ENCODE data around the gene ASIC1. TPM values are rescaled to one million over a fixed set of nuclear protein-coding genes. Genes with fewer than 3 reads are reported as not detected.

Gene ASIC1
- total and polyA plus RNA-seq, 2 experiments from 2014 or later, result 0.76 to 1.5 TPM

GRCh38 chr12:50110127-50110761 lies 52.8 kb downstream of the ASIC1 start:
- Histone ChIP-seq H3K36me3 (ENCODE audit: insufficient read depth) (no peaks in the 10 kb centered on the region), H3K79me2 (replicated peaks; ENCODE audit: insufficient read depth) (peaks cover 23% of the 10 kb centered on the region), H3K4me3 (no peak overlapping the region; the same call in 1 of the 2 replicates), H3F3A (replicated peaks; ENCODE audit: low read depth) (peaks cover 16% of the 10 kb centered on the region), H3K27ac (ENCODE audit: low read depth) (peak overlapping the region; percentile 84; the same call in 1 of the 2 replicates), H2AFZ (peak overlapping the region; percentile 83; the same call in 1 of the 2 replicates), H3K4me2 (peak overlapping the region; percentile 59), H3K27me3 (ENCODE audit: insufficient read depth) (no peaks in the 10 kb centered on the region), H4K20me1 (replicated peaks; ENCODE audit: insufficient read depth) (no peaks in the 10 kb centered on the region), H3K4me1 (ENCODE audit: insufficient read depth) (peaks cover 12% of the 10 kb centered on the region; the same call in 1 of the 2 replicates), H3K9me2 (ENCODE audit: insufficient read depth) (no peaks in the 10 kb centered on the region)
- ATAC-seq, result no peak
- Mint-ChIP-seq H3K27me3 (ENCODE audit: insufficient read depth, low read depth, poor library complexity) (peaks cover 7% of the 10 kb centered on the region), H3K36me3 (ENCODE audit: low read depth) (peaks cover 3% of the 10 kb centered on the region; the same call in 2 of the 3 replicates), H3K27ac (peak overlapping the region; percentile 53; the same call in 1 of the 2 replicates), H3K4me3 (peak overlapping the region; percentile 52; the same call in 2 of the 3 replicates), H3K9me3 (peaks cover 2% of the 10 kb centered on the region; the same call in 1 of the 3 replicates), H3K4me1 (peaks cover 24% of the 10 kb centered on the region)
- no peak for DNase-seq (ENCODE audit: low spot score)
- TF ChIP-seq JUNB (IDR thresholded peaks at IDR 0.05; ENCODE audit: unreplicated experiment) (no peak), REST (IDR thresholded peaks at IDR 0.05; ENCODE audit: unreplicated experiment) (no peak), POLR2AphosphoS5 (IDR thresholded peaks at IDR 0.05; ENCODE audit: low read depth) (no peak), NANOG (IDR thresholded peaks at IDR 0.05; ENCODE audit: borderline replicate concordance) (no peak), ZNF114 (CRISPR knock-in tag; IDR thresholded peaks at IDR 0.05) (no peak), ZNF462 (CRISPR knock-in tag; IDR thresholded peaks at IDR 0.05) (no peak), STAT1 (IDR thresholded peaks at IDR 0.05; ENCODE audit: unreplicated experiment) (no peak), ETS1 (IDR thresholded peaks at IDR 0.05) (no peak), EZH2phosphoT487 (IDR thresholded peaks at IDR 0.05; ENCODE audit: unreplicated experiment) (no peak), CTCF (conservative IDR thresholded peaks at IDR 0.05; ENCODE audit: low read depth in 2 of 2) (no peak), CREB1 (CRISPR knock-in tag; IDR thresholded peaks at IDR 0.05; ENCODE audit: low read depth) (no peak), EZH2 (IDR thresholded peaks at IDR 0.05; ENCODE audit: low read depth, unreplicated experiment) (no peak), ZNF331 (CRISPR knock-in tag; IDR thresholded peaks at IDR 0.05; ENCODE audit: low read depth) (no peak)
